Activated CD4-positive, alpha-beta T cell treated with anti-CD3 and anti-CD28 coated beads, Interleukin-2, Interleukin-4, amounts not matched to agents 100 ng/mL and 50 ng/mL, durations not matched to agents 16 hours and 8 hours (primary cell): Measurements from ENCODE around the gene STK16.
"Not testable (repeated sequence)": the region's sequence is repeated elsewhere in the genome, so short reads cannot be mapped to it uniquely, and the experiment has no call there.

Source experiments
- DNase-seq: peaks from one replicate; pipeline ENCODE4 v3.0.0-alpha.2; 2020; ENCODE audit warnings: low spot score

STK16 gene, protein sequence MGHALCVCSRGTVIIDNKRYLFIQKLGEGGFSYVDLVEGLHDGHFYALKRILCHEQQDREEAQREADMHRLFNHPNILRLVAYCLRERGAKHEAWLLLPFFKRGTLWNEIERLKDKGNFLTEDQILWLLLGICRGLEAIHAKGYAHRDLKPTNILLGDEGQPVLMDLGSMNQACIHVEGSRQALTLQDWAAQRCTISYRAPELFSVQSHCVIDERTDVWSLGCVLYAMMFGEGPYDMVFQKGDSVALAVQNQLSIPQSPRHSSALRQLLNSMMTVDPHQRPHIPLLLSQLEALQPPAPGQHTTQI

DNA sequence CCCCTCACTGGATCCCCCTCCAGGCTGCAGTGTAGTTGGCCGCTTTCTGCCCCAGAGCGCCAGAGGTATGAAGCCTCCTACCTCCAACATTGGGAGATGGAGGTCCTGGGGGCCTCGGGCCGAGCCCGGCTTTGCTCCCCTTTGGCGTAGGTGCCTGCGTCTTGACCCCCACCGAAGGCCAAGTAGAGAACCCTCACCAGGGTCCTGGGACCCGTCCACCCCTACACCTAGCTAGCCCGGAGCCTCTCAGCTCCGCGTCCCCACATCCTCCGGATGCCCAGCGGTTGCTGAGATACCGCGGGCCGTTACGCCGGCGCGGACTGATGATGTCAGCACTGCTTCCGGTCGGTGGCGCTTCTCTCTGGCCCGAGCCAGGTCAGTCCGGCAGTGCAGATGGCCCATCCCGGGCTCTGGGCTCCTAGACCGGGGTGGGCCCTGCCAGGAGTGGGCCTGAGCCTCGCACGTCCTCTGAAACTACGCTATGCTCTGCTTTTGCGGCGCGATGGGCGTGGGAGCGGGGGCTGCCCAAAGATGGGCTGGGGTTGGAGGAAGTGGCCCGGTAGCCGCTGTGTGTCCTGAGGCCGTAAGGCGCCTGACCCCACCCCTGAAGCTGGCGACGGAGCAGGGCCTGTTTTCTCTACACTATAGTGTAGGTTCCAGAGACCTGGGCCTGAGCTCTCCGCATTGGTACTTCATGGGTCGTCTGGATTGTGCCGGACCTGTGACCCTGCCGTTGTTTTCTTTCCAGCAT is at the start of gene STK16, which contains the start of gene GLB1L:
Gene STK16 (plus strand): TSS at position 332 of the 751 bp plus-strand sequence. CDS start 521 bp downstream, outside the sequence.
Gene GLB1L (minus strand): TSS at position 297 of the 751 bp plus-strand sequence. CDS start 1,871 bp downstream, outside the sequence.
- peak; percentile 92 for DNase-seq

- DNase-seq, result no peak
Measured at GRCh38 chr2:219197388-219197787, 47.9 kb upstream of the STK16 start.

GRCh38 chr2:219198974-219199373 is 46.3 kb upstream of the STK16 start:
- no peak for DNase-seq

GRCh38 chr2:219199470-219200211 is 45.6 kb upstream of the STK16 start:
- DNase-seq, result no peak

- not testable (repeated sequence) for DNase-seq
Measured at GRCh38 chr2:219200502-219201326, 44.6 kb upstream of the STK16 start.

DNA sequence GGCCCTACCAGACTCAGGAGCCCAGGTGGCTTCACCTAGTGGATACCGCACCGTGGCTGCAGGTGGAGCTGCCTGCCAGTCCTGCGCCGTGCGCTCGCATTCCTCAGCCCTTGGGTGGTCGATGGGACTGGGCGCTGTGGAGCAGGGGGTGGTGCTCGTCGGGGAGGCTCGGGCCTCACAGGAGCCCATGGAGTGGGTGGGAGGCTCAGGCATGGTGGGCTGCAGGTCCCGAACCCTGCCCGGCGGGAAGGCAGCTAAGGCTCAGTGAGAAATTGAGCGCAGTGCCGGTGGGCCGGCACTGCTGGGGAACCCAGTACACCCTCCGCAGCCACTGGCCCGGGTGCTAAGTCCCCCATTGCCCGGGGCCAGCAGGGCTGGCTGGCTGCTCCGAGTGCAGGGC is 43.9 kb upstream of the STK16 start:
- DNase-seq, result not testable (repeated sequence)

DNA sequence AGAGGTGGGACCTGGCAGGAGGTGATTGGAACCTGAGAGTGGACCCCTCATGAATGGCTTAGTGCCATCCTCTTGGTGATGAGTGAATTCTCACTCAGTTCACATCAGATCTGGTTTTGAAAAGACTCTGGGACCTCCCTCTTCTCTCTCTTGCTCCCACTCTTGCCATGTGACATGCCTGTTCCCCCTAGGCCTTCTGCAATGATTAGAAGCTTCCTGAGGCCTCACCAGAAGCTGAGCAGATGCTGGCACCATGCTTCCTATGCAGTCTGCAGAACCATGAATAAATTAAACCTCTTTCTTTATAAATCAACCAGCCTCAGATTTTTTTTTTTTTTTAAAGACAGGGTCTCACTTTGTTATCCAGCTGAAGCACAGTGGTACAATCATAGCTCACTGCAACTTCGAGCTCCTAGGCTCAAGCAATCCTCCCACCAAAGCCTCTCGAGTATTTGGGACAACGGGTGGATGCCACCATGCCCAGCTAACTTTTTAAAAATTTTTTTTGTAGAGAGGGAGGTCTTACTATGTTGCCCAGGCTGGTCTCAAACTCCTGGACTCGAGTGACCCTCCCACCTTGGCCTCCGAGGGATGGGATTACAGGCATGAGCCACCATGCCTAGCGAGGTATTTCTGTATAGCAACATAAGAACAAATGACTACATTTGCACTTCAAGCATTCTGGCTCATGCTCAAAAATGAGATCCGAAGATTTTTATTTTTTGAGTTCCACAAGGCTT is 40.7 kb upstream of the STK16 start:
- no peak for DNase-seq

DNA sequence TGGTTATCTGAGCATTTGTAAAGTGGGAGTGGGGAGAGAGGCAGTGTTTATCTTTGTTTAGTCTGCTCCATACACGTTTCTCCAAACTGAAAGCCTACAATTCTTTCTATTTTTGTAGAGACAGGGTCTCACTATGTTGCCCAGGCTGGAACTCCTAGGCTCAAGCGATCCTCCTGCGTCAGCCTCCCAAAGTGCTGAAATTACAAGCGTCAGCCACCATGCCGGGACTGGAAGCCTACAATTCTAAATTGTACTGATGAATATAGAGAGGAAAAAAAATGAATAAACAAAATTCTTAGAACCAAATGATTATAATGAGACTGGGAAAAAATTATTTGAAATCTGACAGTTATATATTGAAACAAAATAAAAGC is 40.1 kb upstream of the STK16 start:
- no peak for DNase-seq

GRCh38 chr2:219205981-219206327 is 39.3 kb upstream of the STK16 start:
- DNase-seq, result no peak

- DNase-seq, result peak; percentile 93
Measured at GRCh38 chr2:219206328-219207133, 38.7 kb upstream of the STK16 start, which contains the start of gene ZFAND2B. ZFAND2B (plus strand) TSS chr2:219206782; CDS start chr2:219206988, 206 bp downstream.

DNA sequence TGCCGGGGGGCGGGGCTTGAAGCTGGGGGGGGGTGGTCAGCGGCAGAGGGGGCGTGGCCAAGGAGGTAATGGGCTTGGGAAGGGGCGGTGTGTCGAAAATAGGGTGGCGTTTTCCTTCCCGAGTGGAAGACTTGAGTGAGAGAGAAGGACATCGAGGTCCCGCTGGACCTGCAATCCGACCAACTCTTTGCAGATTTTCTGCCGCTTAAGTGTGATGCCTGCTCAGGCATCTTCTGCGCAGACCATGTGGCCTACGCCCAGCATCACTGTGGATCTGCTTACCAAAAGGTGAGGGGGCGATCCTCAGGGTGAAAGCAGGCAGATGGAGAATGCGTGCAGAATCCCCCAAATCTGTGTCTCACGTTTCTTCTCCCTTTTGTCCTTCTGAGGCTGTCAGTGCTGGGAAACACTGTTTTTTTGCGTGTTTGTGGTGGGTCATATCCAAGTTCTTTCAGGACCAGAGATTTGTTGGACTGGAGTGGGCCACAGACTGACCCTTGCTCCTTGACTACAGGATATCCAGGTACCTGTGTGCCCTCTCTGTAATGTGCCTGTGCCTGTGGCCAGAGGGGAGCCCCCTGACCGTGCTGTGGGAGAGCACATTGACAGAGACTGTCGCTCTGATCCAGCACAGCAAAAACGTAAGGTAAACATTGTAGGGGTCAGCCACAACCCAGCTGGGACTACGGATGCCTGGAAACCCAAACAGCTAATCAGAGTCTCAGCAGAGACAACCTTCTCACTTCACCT is 38.0 kb upstream of the STK16 start:
- no peak for DNase-seq

- DNase-seq, result no peak
Measured at GRCh38 chr2:219207884-219208740, 37.2 kb upstream of the STK16 start.

- no peak for DNase-seq
Measured at GRCh38 chr2:219209236-219210195, 35.8 kb upstream of the STK16 start.

GRCh38 chr2:219210196-219210885 is 34.9 kb upstream of the STK16 start:
- DNase-seq, result no peak

DNA sequence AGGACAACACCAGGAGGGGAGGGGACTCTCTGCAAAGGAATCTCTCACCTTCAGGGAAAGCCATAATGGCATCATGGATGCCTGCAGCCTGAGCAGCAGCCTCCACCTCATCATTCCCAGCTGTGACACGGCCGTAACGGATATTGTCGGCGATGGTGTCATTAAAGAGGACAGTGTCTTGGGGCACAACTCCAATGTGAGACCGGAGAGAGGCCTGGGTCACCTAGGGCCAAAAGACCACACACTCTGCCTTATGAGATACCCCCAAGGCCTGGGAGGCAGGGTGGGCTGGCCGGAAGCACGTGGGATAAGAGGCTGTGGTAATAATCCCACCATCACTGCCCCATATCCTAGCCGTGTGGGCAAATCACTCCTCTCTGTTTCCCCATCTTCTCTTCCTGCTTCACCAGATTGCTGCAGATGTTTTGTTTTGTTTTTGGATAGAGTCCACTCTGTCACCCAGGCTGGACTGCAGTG is 34.4 kb upstream of the STK16 start:
- no peak for DNase-seq

DNA sequence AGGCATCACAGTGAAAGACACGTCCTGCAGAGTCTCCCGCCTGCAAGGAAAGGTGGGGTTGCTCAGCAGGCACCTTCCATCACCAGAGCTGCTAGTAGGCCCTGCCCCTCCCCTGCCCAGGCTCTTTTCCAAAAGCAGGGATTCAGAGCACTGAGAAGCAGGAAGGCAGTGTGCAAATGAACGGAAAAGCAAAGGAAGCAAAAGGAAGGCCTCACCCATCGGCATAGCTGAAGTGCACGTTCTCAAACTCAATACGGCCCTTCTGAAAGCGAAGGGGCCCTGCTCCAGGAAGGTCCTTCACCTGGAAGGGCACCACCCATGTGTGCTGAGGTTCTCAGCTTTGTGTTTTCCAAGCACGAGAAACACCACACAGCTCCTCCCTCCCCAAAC is 32.3 kb upstream of the STK16 start:
- DNase-seq, result no peak
